ENCODE measurements around the gene LTO1. TPM values are rescaled to one million over a fixed set of nuclear protein-coding genes. Genes with fewer than 3 reads are reported as not detected.

LTO1 gene
- total and polyA plus RNA-seq, 2 of the 13 experiments (the other 11 are each of a cell fraction or from before 2014, with no cell fraction given), result 11.8 to 15.0 TPM

GRCh38 chr11:69642913-69643632 is 32.1 kb downstream of the LTO1 start (continued):
- TF ChIP-seq ZBTB33 (CRISPR knock-in tag; IDR thresholded peaks at IDR 0.05), result peak; percentile 18; the same call in 1 of the 2 replicates
- TF ChIP-seq KDM2A (CRISPR knock-in tag; IDR thresholded peaks at IDR 0.05; ENCODE audit: borderline replicate concordance, low read depth), result peak; percentile 86; the same call in 1 of the 2 replicates
- TF ChIP-seq DPF2 (CRISPR knock-in tag; IDR thresholded peaks at IDR 0.05; ENCODE audit: borderline replicate concordance, low read depth), result no peak
- TF ChIP-seq CREBL2 (CRISPR knock-in tag; IDR thresholded peaks at IDR 0.05; ENCODE audit: borderline replicate concordance), result 0 out of 2 replicates have a peak, but pooled peaks have one; percentile 42
- TF ChIP-seq ZNF207 (IDR thresholded peaks at IDR 0.05; ENCODE audit: borderline replicate concordance), result no peak
- 0 out of 2 replicates have a peak, but pooled peaks have one; percentile 62 for TF ChIP-seq AFF4 (CRISPR knock-in tag; IDR thresholded peaks at IDR 0.05)
- TF ChIP-seq TCF12 (IDR thresholded peaks at IDR 0.05), result no peak
- peak; percentile 55; the same call in 1 of the 2 replicates for TF ChIP-seq TCF12 (CRISPR knock-in tag; IDR thresholded peaks at IDR 0.05)
- TF ChIP-seq CBX1 (IDR thresholded peaks at IDR 0.05; ENCODE audit: low read depth), result peak; percentile 73
- TF ChIP-seq ZNF225 (CRISPR knock-in tag; IDR thresholded peaks at IDR 0.05), result 0 out of 2 replicates have a peak, but pooled peaks have one; percentile 12
- TF ChIP-seq MTF1 (CRISPR knock-in tag; IDR thresholded peaks at IDR 0.05), result no peak
- 0 out of 2 replicates have a peak, but pooled peaks have one; percentile 35 for TF ChIP-seq ZNF598 (CRISPR knock-in tag; IDR thresholded peaks at IDR 0.05; ENCODE audit: borderline replicate concordance)
- TF ChIP-seq MAX (IDR thresholded peaks at IDR 0.05), result peak; percentile 81
- 0 out of 2 replicates have a peak, but pooled peaks have one; percentile 16 for TF ChIP-seq PPARG (CRISPR knock-in tag; conservative IDR thresholded peaks at IDR 0.05)
- no peak for TF ChIP-seq ZNF431 (CRISPR knock-in tag; IDR thresholded peaks at IDR 0.05; ENCODE audit: borderline replicate concordance, low read depth)
- TF ChIP-seq MAFG (CRISPR knock-in tag; IDR thresholded peaks at IDR 0.05), result 0 out of 2 replicates have a peak, but pooled peaks have one; percentile 22
- no peak; the same call in 1 of the 2 replicates for TF ChIP-seq POLR2AphosphoS2 (IDR thresholded peaks at IDR 0.05; ENCODE audit: low read depth, low read length)
- TF ChIP-seq ZNF263 (CRISPR knock-in tag; IDR thresholded peaks at IDR 0.05), result peak; percentile 34; the same call in 1 of the 2 replicates
- TF ChIP-seq ZNF343 (CRISPR knock-in tag; IDR thresholded peaks at IDR 0.05), result no peak
- no peak for TF ChIP-seq ZMAT3 (CRISPR knock-in tag; conservative IDR thresholded peaks at IDR 0.05)

All from HepG2 (cell line).